ENCODE data around the gene CARNS1. TPM values are rescaled to one million over a fixed set of nuclear protein-coding genes. Genes with fewer than 3 reads are reported as not detected.
A peak's percentile ranks its signal among the peaks of the same experiment; 100 is the strongest.

The CARNS1 gene
- total and polyA plus RNA-seq, 2 of the 13 experiments (the other 11 are each of a cell fraction or from before 2014, with no cell fraction given), result not detected

DNA sequence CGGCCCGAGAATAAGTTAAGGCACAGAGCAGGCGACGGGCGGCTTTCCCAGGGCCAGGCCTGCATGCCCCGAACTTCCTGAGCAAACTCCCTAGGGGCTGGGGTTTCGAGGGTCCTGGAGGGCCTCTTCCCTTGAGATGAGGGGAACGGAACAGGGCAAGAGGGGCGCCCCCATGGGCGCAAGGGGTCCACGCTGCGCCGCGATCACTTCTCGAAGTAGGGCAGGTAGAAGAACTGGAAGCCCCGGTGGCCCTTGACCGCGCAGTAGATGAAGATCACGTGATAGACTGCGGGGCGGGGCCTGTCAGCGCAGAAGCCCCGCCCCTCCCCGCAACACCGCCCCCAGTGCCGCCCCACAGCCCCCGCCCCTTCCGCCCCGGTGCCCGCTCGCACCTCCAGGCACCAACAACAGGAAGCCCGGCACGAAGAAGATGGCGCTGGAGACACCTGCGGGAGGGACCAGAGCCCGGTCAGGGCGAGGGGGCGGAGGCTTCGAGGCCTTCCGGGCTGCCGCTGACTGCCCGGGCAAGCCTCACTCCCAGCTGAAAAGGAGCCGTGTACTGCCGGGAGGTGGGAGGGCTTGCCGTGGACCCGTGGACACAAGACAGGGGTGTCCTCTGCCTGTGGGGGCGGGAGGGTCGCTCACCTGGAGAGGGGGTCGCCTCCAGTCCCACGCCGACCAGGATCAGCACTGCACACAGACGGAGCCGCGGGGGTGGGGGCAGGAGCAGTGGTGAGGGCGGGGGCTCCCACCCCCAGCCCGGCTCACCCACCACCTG, 49.1 kb downstream of the CARNS1 start (continued):
- TF ChIP-seq ZFP36L2 (CRISPR knock-in tag; IDR thresholded peaks at IDR 0.05) (no peak), ZNF446 (CRISPR knock-in tag; IDR thresholded peaks at IDR 0.05) (peak; percentile 24; the same call in 1 of the 2 replicates), NONO (IDR thresholded peaks at IDR 0.05) (no peak), NONO (CRISPR knock-in tag; conservative IDR thresholded peaks at IDR 0.05) (peak; percentile 66), POLR2A (IDR thresholded peaks at IDR 0.05; ENCODE audit: insufficient read depth in 1 of 2, low read depth in 2 of 2, low read length in 2 of 2) (peak; percentile 70 to 89; a peak in 3 of 4 replicates), SRY (CRISPR knock-in tag; IDR thresholded peaks at IDR 0.05) (peak; percentile 4; the same call in 1 of the 2 replicates), BCL6 (CRISPR knock-in tag; IDR thresholded peaks at IDR 0.05) (no peak), SNAPC2 (CRISPR knock-in tag; IDR thresholded peaks at IDR 0.05) (no peak; the same call in 1 of the 2 replicates), ATF7-NPFF (CRISPR knock-in tag; IDR thresholded peaks at IDR 0.05; ENCODE audit: low read depth) (0 out of 2 replicates have a peak, but pooled peaks have one; percentile 17), CBX1 (IDR thresholded peaks at IDR 0.05; ENCODE audit: low read depth) (no peak), ZBTB14 (CRISPR knock-in tag; IDR thresholded peaks at IDR 0.05) (no peak), SALL1 (CRISPR knock-in tag; IDR thresholded peaks at IDR 0.05) (peak; percentile 48; the same call in 1 of the 2 replicates), REL (CRISPR knock-in tag; conservative IDR thresholded peaks at IDR 0.05) (peak; percentile 89; the same call in 1 of the 2 replicates), HCFC1 (IDR thresholded peaks at IDR 0.05; ENCODE audit: low read depth, low read length) (no peak; the same call in 1 of the 2 replicates)
- TF ChIP-seq, protein P1, sequence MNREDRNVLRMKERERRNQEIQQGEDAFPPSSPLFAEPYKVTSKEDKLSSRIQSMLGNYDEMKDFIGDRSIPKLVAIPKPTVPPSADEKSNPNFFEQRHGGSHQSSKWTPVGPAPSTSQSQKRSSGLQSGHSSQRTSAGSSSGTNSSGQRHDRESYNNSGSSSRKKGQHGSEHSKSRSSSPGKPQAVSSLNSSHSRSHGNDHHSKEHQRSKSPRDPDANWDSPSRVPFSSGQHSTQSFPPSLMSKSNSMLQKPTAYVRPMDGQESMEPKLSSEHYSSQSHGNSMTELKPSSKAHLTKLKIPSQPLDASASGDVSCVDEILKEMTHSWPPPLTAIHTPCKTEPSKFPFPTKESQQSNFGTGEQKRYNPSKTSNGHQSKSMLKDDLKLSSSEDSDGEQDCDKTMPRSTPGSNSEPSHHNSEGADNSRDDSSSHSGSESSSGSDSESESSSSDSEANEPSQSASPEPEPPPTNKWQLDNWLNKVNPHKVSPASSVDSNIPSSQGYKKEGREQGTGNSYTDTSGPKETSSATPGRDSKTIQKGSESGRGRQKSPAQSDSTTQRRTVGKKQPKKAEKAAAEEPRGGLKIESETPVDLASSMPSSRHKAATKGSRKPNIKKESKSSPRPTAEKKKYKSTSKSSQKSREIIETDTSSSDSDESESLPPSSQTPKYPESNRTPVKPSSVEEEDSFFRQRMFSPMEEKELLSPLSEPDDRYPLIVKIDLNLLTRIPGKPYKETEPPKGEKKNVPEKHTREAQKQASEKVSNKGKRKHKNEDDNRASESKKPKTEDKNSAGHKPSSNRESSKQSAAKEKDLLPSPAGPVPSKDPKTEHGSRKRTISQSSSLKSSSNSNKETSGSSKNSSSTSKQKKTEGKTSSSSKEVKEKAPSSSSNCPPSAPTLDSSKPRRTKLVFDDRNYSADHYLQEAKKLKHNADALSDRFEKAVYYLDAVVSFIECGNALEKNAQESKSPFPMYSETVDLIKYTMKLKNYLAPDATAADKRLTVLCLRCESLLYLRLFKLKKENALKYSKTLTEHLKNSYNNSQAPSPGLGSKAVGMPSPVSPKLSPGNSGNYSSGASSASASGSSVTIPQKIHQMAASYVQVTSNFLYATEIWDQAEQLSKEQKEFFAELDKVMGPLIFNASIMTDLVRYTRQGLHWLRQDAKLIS (CRISPR knock-in tag; IDR thresholded peaks at IDR 0.05), result no peak
- TF ChIP-seq, protein P2, sequence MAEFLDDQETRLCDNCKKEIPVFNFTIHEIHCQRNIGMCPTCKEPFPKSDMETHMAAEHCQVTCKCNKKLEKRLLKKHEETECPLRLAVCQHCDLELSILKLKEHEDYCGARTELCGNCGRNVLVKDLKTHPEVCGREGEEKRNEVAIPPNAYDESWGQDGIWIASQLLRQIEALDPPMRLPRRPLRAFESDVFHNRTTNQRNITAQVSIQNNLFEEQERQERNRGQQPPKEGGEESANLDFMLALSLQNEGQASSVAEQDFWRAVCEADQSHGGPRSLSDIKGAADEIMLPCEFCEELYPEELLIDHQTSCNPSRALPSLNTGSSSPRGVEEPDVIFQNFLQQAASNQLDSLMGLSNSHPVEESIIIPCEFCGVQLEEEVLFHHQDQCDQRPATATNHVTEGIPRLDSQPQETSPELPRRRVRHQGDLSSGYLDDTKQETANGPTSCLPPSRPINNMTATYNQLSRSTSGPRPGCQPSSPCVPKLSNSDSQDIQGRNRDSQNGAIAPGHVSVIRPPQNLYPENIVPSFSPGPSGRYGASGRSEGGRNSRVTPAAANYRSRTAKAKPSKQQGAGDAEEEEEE (CRISPR knock-in tag; IDR thresholded peaks at IDR 0.05; ENCODE audit: borderline replicate concordance), result no peak
- TF ChIP-seq, protein P3, sequence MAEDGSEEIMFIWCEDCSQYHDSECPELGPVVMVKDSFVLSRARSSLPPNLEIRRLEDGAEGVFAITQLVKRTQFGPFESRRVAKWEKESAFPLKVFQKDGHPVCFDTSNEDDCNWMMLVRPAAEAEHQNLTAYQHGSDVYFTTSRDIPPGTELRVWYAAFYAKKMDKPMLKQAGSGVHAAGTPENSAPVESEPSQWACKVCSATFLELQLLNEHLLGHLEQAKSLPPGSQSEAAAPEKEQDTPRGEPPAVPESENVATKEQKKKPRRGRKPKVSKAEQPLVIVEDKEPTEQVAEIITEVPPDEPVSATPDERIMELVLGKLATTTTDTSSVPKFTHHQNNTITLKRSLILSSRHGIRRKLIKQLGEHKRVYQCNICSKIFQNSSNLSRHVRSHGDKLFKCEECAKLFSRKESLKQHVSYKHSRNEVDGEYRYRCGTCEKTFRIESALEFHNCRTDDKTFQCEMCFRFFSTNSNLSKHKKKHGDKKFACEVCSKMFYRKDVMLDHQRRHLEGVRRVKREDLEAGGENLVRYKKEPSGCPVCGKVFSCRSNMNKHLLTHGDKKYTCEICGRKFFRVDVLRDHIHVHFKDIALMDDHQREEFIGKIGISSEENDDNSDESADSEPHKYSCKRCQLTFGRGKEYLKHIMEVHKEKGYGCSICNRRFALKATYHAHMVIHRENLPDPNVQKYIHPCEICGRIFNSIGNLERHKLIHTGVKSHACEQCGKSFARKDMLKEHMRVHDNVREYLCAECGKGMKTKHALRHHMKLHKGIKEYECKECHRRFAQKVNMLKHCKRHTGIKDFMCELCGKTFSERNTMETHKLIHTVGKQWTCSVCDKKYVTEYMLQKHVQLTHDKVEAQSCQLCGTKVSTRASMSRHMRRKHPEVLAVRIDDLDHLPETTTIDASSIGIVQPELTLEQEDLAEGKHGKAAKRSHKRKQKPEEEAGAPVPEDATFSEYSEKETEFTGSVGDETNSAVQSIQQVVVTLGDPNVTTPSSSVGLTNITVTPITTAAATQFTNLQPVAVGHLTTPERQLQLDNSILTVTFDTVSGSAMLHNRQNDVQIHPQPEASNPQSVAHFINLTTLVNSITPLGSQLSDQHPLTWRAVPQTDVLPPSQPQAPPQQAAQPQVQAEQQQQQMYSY (CRISPR knock-in tag; IDR thresholded peaks at IDR 0.05), result no peak; the same call in 1 of the 2 replicates
